ENCODE measurements around the gene ANKRD40CL.
"Not testable (repeated sequence)": the region's sequence is repeated elsewhere in the genome, so short reads cannot be mapped to it uniquely, and the experiment has no call there.

The ANKRD40CL gene

GRCh38 chr17:50728112-50728429 is 39.2 kb downstream of the ANKRD40CL start:
- TF ChIP-seq CTCF (conservative IDR thresholded peaks at IDR 0.05; ENCODE audit: low read depth, low read length) = no peak
- no peak for DNase-seq (ENCODE audit: low read depth)
- H3K4me3 ChIP-seq (ENCODE audit: low read length) = no peak overlapping the region

- no peak for TF ChIP-seq CTCF (conservative IDR thresholded peaks at IDR 0.05; ENCODE audit: low read depth, low read length)
- no peak overlapping the region for H3K4me3 ChIP-seq (ENCODE audit: low read length)
- DNase-seq (ENCODE audit: low read depth) = no peak
These were observed 41.3 kb downstream of the ANKRD40CL start for GRCh38 chr17:50725769-50726655.

- not testable (repeated sequence) for DNase-seq (ENCODE audit: low read depth); H3K4me3 ChIP-seq (ENCODE audit: low read length)
These were observed 42.7 kb downstream of the ANKRD40CL start for GRCh38 chr17:50724622-50725021.

- TF ChIP-seq CTCF (conservative IDR thresholded peaks at IDR 0.05; ENCODE audit: low read depth, low read length) = no peak
- no peak for DNase-seq (ENCODE audit: low read depth)
- no peak overlapping the region for H3K4me3 ChIP-seq (ENCODE audit: low read length)
These were observed 44.6 kb downstream of the ANKRD40CL start for GRCh38 chr17:50722746-50723145.

GRCh38 chr17:50721194-50722010 is 45.9 kb downstream of the ANKRD40CL start:
- DNase-seq (ENCODE audit: low read depth) = no peak
- no peak for TF ChIP-seq CTCF (conservative IDR thresholded peaks at IDR 0.05; ENCODE audit: low read depth, low read length)
- H3K4me3 ChIP-seq (ENCODE audit: low read length) = peak overlapping the region; percentile 96

- H3K4me3 ChIP-seq (ENCODE audit: low read length) = peak overlapping the region; percentile 96
- TF ChIP-seq CTCF (conservative IDR thresholded peaks at IDR 0.05; ENCODE audit: low read depth, low read length) = no peak
- no peak for DNase-seq (ENCODE audit: low read depth)
These were observed 47.2 kb downstream of the ANKRD40CL start for GRCh38 chr17:50719924-50720794.

All from retinal pigment epithelial cell (primary cell).